Esophagus squamous epithelium (tissue), 5 donors: ENCODE results near the gene CDYL. TPM values are rescaled to one million over a fixed set of nuclear protein-coding genes. Genes with fewer than 3 reads are reported as not detected.

ENCODE experiments used
- DNase-seq: peaks from one replicate; lab custom pipeline; 2025; lab: John Stamatoyannopoulos, UW
- H3K27ac ChIP-seq, 4 donors: fragments of 200-600 bp; sonication (generic); one replicate each; pipeline ENCODE4 v1.5.1; 2016 to 2019; ENCODE audit warnings: mild to moderate bottlenecking in 1 of 4
- H3K27me3 ChIP-seq, 4 donors: fragments of 200-600 bp; sonication (generic); 1 replicate in 3 of 4; 2 replicates in 1 of 4; pipeline versions ENCODE4 v1.5.1 to v1.6.0; 2017 to 2021; ENCODE audit warnings: antibody characterized with exemption in 1 of 4
- H3K36me3 ChIP-seq, 3 donors: fragments of 200-600 bp; sonication (generic); one replicate each; pipeline ENCODE4 v1.5.1; 2016 to 2019
- H3K4me1 ChIP-seq, 3 donors: fragments of 200-600 bp; sonication (generic); one replicate each; pipeline ENCODE4 v1.5.1; 2017 to 2019
- H3K4me3 ChIP-seq, 4 donors: fragments of 200-600 bp; sonication (generic); 1 replicate in 3 of 4; 2 replicates in 1 of 4; pipeline ENCODE4 v1.5.1; 2016 to 2019; ENCODE audit warnings: mild to moderate bottlenecking in 2 of 4, moderate library complexity in 1 of 4
- H3K9me3 ChIP-seq, 3 donors: fragments of 200-600 bp; sonication (generic); one replicate each; pipeline ENCODE4 v1.5.1; 2016 to 2019
- POLR2A ChIP-seq, 4 donors: fragments of 450-650 bp; IDR thresholded peaks; one replicate each; pipeline ENCODE4 v1.6.1; 2017; ENCODE audit warnings: antibody characterized with exemption in 4 of 4, mild to moderate bottlenecking in 4 of 4, moderate library complexity in 3 of 4
- WGBS, 2 donors: methylation state at CpG; one replicate each; pipeline ENCODE4 v1.1.5; 2018; 5-methylcytosine and 5-hydroxymethylcytosine counted together
- intact Hi-C: fragments of 100-400 bp; cut with DNase I; formaldehyde crosslinking; loops from one replicate; pipeline ENCODE4 v1.15.0; 2022
- total RNA-seq, 4 donors: library from RNA; depleted of rRNA; stranded (reverse); fragments of >200 nt; gene quantifications; one replicate each; pipeline ENCODE4 v1.1.0, GENCODE V29; 2016
- TF ChIP-seq, protein P1 (sequence below), 6 experiments: fragments of 450-650 bp in 4 of 6; fragments of 200-600 bp in 2 of 6; sonication (generic) in 2 of 6; IDR thresholded peaks; one replicate each; pipeline ENCODE4 v1.5.1; 2016 to 2019; ENCODE audit warnings: antibody characterized with exemption in 6 of 6, mild to moderate bottlenecking in 4 of 6, moderate library complexity in 4 of 6
- donor health status: DM: yes; HTN: yes; CAD: no.

CDYL gene
- total RNA-seq, 4 donors from 2014 or later = 15.2 to 43.5 (median 19.6) TPM

GRCh38 chr6:4800662-4801061 lies 24.5 kb downstream of the CDYL start:
- TF ChIP-seq, protein P1, sequence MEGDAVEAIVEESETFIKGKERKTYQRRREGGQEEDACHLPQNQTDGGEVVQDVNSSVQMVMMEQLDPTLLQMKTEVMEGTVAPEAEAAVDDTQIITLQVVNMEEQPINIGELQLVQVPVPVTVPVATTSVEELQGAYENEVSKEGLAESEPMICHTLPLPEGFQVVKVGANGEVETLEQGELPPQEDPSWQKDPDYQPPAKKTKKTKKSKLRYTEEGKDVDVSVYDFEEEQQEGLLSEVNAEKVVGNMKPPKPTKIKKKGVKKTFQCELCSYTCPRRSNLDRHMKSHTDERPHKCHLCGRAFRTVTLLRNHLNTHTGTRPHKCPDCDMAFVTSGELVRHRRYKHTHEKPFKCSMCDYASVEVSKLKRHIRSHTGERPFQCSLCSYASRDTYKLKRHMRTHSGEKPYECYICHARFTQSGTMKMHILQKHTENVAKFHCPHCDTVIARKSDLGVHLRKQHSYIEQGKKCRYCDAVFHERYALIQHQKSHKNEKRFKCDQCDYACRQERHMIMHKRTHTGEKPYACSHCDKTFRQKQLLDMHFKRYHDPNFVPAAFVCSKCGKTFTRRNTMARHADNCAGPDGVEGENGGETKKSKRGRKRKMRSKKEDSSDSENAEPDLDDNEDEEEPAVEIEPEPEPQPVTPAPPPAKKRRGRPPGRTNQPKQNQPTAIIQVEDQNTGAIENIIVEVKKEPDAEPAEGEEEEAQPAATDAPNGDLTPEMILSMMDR (IDR thresholded peaks at IDR 0.05) = no peak
- TF ChIP-seq POLR2A (IDR thresholded peaks at IDR 0.05) = no peak
- Histone ChIP-seq H3K27ac (no peak overlapping the region), H3K27me3 (no peaks in the 10 kb centered on the region), H3K36me3 (no peaks in the 10 kb centered on the region), H3K4me3 (no peak overlapping the region), H3K4me1 (peaks cover 0 to 30% (median 0%) of the 10 kb centered on the region in 3 donors), H3K9me3 (peaks cover 0 to 6% (median 0%) of the 10 kb centered on the region in 3 donors)
- DNase-seq = no peak
- intact Hi-C loops = no loop called here
- 49 to 62% methylated on average over 3 of the region's 3 CpGs for WGBS, 2 donors

- no peak for DNase-seq
- TF ChIP-seq, protein P1 (IDR thresholded peaks at IDR 0.05) = no peak
- TF ChIP-seq POLR2A (IDR thresholded peaks at IDR 0.05) = no peak
- 65 to 71% methylated on average over 3 of the region's 3 CpGs for WGBS, 2 donors
- peaks cover 5 to 40% (median 7%) of the 10 kb centered on the region in 3 donors for H3K4me1 ChIP-seq
- no peaks in the 10 kb centered on the region for H3K36me3 ChIP-seq
- H3K9me3 ChIP-seq = peaks cover 0 to 6% (median 0%) of the 10 kb centered on the region in 3 donors
- no peaks in the 10 kb centered on the region for H3K27me3 ChIP-seq
- intact Hi-C loops = no loop called here
- no peak overlapping the region for H3K4me3 ChIP-seq
- no peak overlapping the region for H3K27ac ChIP-seq
Observed at GRCh38 chr6:4801491-4802110, 25.4 kb downstream of the CDYL start.

GRCh38 chr6:4802312-4802935 lies 26.2 kb downstream of the CDYL start:
- Histone ChIP-seq H3K4me1 (peaks cover 7 to 45% (median 9%) of the 10 kb centered on the region in 3 donors), H3K9me3 (peaks cover 0 to 6% (median 0%) of the 10 kb centered on the region in 3 donors), H3K4me3 (no peak overlapping the region), H3K27me3 (no peaks in the 10 kb centered on the region), H3K36me3 (no peaks in the 10 kb centered on the region), H3K27ac (no peak overlapping the region)
- no peak for TF ChIP-seq POLR2A (IDR thresholded peaks at IDR 0.05)
- TF ChIP-seq, protein P1 (IDR thresholded peaks at IDR 0.05) = no peak
- DNase-seq = no peak
- intact Hi-C loops = no loop called here
- 49 to 84% methylated on average over 3 to 4 of the region's 4 CpGs for WGBS, 2 donors

GRCh38 chr6:4803343-4803744 lies 27.1 kb downstream of the CDYL start:
- no peak for DNase-seq
- Histone ChIP-seq H3K27me3 (no peaks in the 10 kb centered on the region), H3K4me3 (no peak overlapping the region), H3K9me3 (peaks cover 0 to 6% (median 0%) of the 10 kb centered on the region in 3 donors), H3K36me3 (no peaks in the 10 kb centered on the region), H3K27ac (no peak overlapping the region), H3K4me1 (peaks cover 7 to 45% (median 9%) of the 10 kb centered on the region in 3 donors)
- 58 to 71% methylated on average over 5 of the region's 5 CpGs for WGBS, 2 donors
- intact Hi-C loops = no loop called here
- TF ChIP-seq, protein P1 (IDR thresholded peaks at IDR 0.05) = no peak
- no peak for TF ChIP-seq POLR2A (IDR thresholded peaks at IDR 0.05)

DNA sequence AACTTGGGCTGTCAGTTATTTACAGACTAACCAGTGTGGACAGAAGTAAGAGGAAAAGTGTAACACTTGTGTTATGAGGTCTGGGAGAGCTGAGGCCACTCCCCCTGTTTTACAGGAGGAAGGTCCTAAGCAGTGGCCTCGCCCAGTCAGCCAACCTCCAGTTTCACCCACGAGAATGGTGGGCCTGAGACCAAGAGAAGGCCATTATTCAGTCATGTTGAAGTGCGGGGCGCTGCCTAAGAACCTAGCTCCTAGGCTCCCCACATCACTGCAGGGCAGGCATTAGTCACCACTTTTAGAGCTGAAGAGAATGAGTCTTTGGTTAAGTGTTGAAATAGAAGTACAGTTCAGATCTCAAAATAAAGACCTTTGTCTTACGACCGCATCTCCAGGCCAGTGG lies 27.9 kb downstream of the CDYL start:
- TF ChIP-seq, protein P1 (IDR thresholded peaks at IDR 0.05) = no peak
- TF ChIP-seq POLR2A (IDR thresholded peaks at IDR 0.05) = no peak
- H3K27me3 ChIP-seq = no peaks in the 10 kb centered on the region
- no peak for DNase-seq
- peaks cover 7 to 45% (median 9%) of the 10 kb centered on the region in 3 donors for H3K4me1 ChIP-seq
- WGBS, 2 donors = 69 to 81% methylated on average over 2 to 6 of the region's 6 CpGs
- no peaks in the 10 kb centered on the region for H3K36me3 ChIP-seq
- peaks cover 0 to 6% (median 0%) of the 10 kb centered on the region in 3 donors for H3K9me3 ChIP-seq
- H3K27ac ChIP-seq = no peak overlapping the region
- intact Hi-C loops = no loop called here
- no peak overlapping the region for H3K4me3 ChIP-seq
